Measurements from ENCODE around the gene MLKL.

GRCh38 chr16:74732707-74733350 is 32.2 kb upstream of the MLKL start:
- TF ChIP-seq POLR2A (IDR thresholded peaks at IDR 0.05; ENCODE audit: low read length) (no peak), GATA1 (IDR thresholded peaks at IDR 0.05; ENCODE audit: low read depth, low read length) (no peak)

All from erythroblast (primary cell).